Caco-2 (cell line): ENCODE results near the gene SPSB2. TPM values are rescaled to one million over a fixed set of nuclear protein-coding genes. Genes with fewer than 3 reads are reported as not detected.

ENCODE experiments used
- BruUV-seq: library from RNA; stranded (reverse); fragments of 400-500 nt; replicated peaks from 2 replicates; lab custom pipeline; 2021; lab: Mats Ljungman, UMichigan
- CTCF ChIA-PET: fragments of 300-600 bp; sonication (Branson Sonifier 250); formaldehyde crosslinking; loops from one replicate; lab custom pipeline; 2022; ENCODE audit warnings: antibody characterized with exemption; lab: Charles Lee
- POLR2A ChIA-PET: fragments of 300-600 bp; sonication (Branson Sonifier 250); formaldehyde crosslinking; loops from one replicate; lab custom pipeline; 2022; ENCODE audit warnings: antibody characterized with exemption; lab: Charles Lee
- DNase-seq, 2 experiments: peaks; one replicate each; pipeline versions ENCODE4 v3.0.0 to v3.0.0-alpha.2; 2020 to 2022
- H3K27me3 ChIP-seq: replicated peaks from 2 replicates; pipeline ENCODE4 v1.6.0; 2011; ENCODE audit warnings: low read length; ENCODE audit not compliant: control insufficient read depth, insufficient read depth
- H3K36me3 ChIP-seq: 2 replicates; pipeline ENCODE4 v1.5.1; 2011; ENCODE audit warnings: low read length; ENCODE audit not compliant: control insufficient read depth, insufficient read depth
- H3K4me1 ChIP-seq: fragments of 250-450 bp; sonication (Bioruptor Pico); 2 replicates; pipeline ENCODE4 v1.5.1; 2020; ENCODE audit warnings: mild to moderate bottlenecking
- H3K4me3 ChIP-seq: 2 replicates; pipeline ENCODE4 v1.5.1; 2011; ENCODE audit warnings: low read depth, mild to moderate bottlenecking, control low read depth, low read length
- H3K9me3 ChIP-seq: fragments of 250-450 bp; sonication (Bioruptor Pico); 2 replicates; pipeline ENCODE4 v1.5.1; 2020; ENCODE audit warnings: mild to moderate bottlenecking, moderate library complexity
- H3K27ac Mint-ChIP-seq: one replicate; pipeline ENCODE4 v1.8.0; 2022; ENCODE audit warnings: mixed read lengths; ENCODE audit not compliant: unreplicated experiment
- H3K27me3 Mint-ChIP-seq: one replicate; pipeline ENCODE4 v1.8.0; 2022; ENCODE audit warnings: mixed read lengths; ENCODE audit not compliant: insufficient read depth, unreplicated experiment
- H3K36me3 Mint-ChIP-seq: one replicate; pipeline ENCODE4 v1.8.0; 2022; ENCODE audit warnings: mild to moderate bottlenecking, mixed read lengths; ENCODE audit not compliant: insufficient read depth, unreplicated experiment
- H3K4me1 Mint-ChIP-seq: one replicate; pipeline ENCODE4 v1.8.0; 2022; ENCODE audit warnings: low read depth, mixed read lengths; ENCODE audit not compliant: unreplicated experiment
- H3K4me3 Mint-ChIP-seq: one replicate; pipeline ENCODE4 v1.8.0; 2022; ENCODE audit warnings: mild to moderate bottlenecking, moderate library complexity, mixed read lengths; ENCODE audit not compliant: unreplicated experiment
- H3K9me3 Mint-ChIP-seq: one replicate; pipeline ENCODE4 v1.8.0; 2022; ENCODE audit warnings: mixed read lengths; ENCODE audit not compliant: unreplicated experiment
- intact Hi-C: fragments of 100-400 bp; cut with micrococcal nuclease; formaldehyde crosslinking; loops from one replicate; pipeline ENCODE4 v1.10.0; 2022; ENCODE audit not compliant: unreplicated experiment
- total RNA-seq: library from RNA; stranded (reverse); gene quantifications from 2 replicates; pipeline ENCODE4 v1.2.3, GENCODE V29; 2022
- TF ChIP-seq, protein P1 (sequence below), 2 experiments: fragments of 200-600 bp in 1 of 2; IDR thresholded peaks; 1 replicate in 1 of 2; 2 replicates in 1 of 2; pipeline versions ENCODE4 v1.5.1 to v1.8.0; 2011 to 2022; ENCODE audit warnings: antibody characterized with exemption in 1 of 2, control low read depth in 1 of 2, inconsistent platforms in 1 of 2, low read depth in 1 of 2, low read length in 1 of 2, mild to moderate bottlenecking in 1 of 2, moderate library complexity in 1 of 2; ENCODE audit not compliant: insufficient read depth in 1 of 2, severe bottlenecking in 1 of 2, unreplicated experiment in 1 of 2

SPSB2 gene
- total RNA-seq, 1 experiment from 2014 or later, result 23.7 TPM

DNA sequence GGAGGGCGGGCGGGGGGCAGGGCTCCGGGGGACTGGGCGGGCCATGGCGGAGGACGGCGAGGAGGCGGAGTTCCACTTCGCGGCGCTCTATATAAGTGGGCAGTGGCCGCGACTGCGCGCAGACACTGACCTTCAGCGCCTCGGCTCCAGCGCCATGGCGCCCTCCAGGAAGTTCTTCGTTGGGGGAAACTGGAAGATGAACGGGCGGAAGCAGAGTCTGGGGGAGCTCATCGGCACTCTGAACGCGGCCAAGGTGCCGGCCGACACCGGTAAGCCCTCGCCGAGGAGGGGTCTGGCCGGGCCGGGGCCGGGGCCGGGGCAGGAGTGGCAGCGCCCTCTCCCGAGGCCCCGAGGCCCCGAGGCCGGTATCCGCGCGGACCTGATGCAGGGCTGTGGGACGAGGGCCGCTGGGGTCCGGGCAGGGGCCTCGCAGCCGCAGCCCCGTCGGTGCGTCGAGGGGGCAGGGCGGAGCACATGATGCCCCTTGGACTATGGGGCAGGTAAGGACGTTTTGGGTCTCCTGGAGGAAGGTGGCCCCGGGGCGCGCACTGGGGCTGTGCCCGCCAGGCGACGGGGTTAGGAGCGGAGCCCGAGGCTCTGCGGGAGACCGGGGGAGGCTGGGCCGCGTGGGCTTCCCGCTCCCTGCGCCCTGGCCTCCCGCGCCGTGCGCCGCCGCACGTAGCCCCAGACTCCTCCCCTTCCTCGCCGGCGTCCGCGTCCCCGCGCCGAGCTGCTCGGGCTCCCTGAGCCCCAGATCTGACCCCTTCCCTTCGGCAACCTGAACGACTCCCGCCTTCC lies 5.5 kb downstream of the SPSB2 start, which contains the start of gene TPI1:
Gene TPI1, plus strand, starts transcription at position 119 of the 798 bp plus-strand sequence. Its CDS starts 36 bp downstream, at position 155.
- intact Hi-C loops, result loop anchor here (2.0 kb wide), 2 partner anchors 57 to 75 kb away; partner anchors contain the start of gene RNU7-1
- ChIA-PET POLR2A (interaction anchor here (0.7 to 5.4 kb wide), 9 partner anchors 15 to 178 kb away, joined by 3 to 102 read pairs (median 5); partner anchors contain the start of genes CDCA3, COPS7A, RNU7-1 and USP5), CTCF (interaction anchor here (0.5 to 4.2 kb wide), 9 partner anchors 15 to 525 kb away, joined by 3 to 68 read pairs (median 5); partner anchors contain the start of genes ATN1, CDCA3, TNFRSF1A and USP5)
- Mint-ChIP-seq H3K27ac (peak within 1 kb of the TSS; percentile 94), H3K4me1 (peaks cover 47% of the 10 kb centered on the region), H3K9me3 (no peaks in the 10 kb centered on the region), H3K27me3 (no peaks in the 10 kb centered on the region), H3K4me3 (peak within 1 kb of the TSS; percentile 95), H3K36me3 (peaks cover 99% of the 10 kb centered on the region)
- Histone ChIP-seq H3K4me1 (peaks cover 31% of the 10 kb centered on the region), H3K27me3 (no peaks in the 10 kb centered on the region), H3K9me3 (no peaks in the 10 kb centered on the region), H3K36me3 (peaks cover 18% of the 10 kb centered on the region), H3K4me3 (peak within 1 kb of the TSS; percentile 97)
- TF ChIP-seq, protein P1, sequence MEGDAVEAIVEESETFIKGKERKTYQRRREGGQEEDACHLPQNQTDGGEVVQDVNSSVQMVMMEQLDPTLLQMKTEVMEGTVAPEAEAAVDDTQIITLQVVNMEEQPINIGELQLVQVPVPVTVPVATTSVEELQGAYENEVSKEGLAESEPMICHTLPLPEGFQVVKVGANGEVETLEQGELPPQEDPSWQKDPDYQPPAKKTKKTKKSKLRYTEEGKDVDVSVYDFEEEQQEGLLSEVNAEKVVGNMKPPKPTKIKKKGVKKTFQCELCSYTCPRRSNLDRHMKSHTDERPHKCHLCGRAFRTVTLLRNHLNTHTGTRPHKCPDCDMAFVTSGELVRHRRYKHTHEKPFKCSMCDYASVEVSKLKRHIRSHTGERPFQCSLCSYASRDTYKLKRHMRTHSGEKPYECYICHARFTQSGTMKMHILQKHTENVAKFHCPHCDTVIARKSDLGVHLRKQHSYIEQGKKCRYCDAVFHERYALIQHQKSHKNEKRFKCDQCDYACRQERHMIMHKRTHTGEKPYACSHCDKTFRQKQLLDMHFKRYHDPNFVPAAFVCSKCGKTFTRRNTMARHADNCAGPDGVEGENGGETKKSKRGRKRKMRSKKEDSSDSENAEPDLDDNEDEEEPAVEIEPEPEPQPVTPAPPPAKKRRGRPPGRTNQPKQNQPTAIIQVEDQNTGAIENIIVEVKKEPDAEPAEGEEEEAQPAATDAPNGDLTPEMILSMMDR (IDR thresholded peaks at IDR 0.05; ENCODE audit: insufficient read depth in 1 of 2, low read depth in 1 of 2, low read length in 1 of 2, severe bottlenecking in 1 of 2, unreplicated experiment in 1 of 2), result no peak
- DNase-seq, result peak; percentile 88 to 92
- BruUV-seq, result no TSS peak

DNA sequence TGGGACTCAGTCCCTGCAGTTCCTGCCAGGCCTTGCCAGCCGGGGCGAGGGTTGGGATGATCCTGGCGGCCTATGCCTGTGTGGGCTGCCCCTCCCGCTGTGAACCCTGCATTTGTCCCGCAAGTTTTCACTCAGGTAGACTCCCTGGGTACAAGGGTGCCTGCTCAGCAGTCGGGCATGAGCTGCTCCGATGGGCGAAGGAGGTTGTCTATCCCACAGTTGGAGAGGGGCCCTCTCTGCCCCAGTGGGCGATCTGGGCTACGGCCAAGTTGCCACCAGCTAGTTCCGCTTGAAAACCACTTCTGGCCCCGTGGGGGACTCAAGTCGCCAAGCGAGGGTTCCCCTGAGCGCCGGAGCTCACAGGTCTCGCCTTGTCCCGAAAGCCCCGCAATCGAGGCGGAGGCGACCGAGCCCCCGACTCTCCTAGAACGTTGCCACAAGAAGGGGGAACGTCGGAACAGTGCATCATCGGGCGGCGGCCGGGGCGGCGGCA lies 6.1 kb downstream of the SPSB2 start:
- H3K27ac Mint-ChIP-seq, result peak overlapping the region; percentile 94
- H3K4me3 ChIP-seq, result peak overlapping the region; percentile 97
- no TSS peak for BruUV-seq
- H3K27me3 Mint-ChIP-seq, result no peaks in the 10 kb centered on the region
- DNase-seq, result no peak
- H3K4me3 Mint-ChIP-seq, result peak overlapping the region; percentile 95
- no peaks in the 10 kb centered on the region for H3K9me3 ChIP-seq
- H3K36me3 ChIP-seq, result peaks cover 18% of the 10 kb centered on the region
- TF ChIP-seq, protein P1 (IDR thresholded peaks at IDR 0.05; ENCODE audit: insufficient read depth in 1 of 2, low read depth in 1 of 2, low read length in 1 of 2, severe bottlenecking in 1 of 2, unreplicated experiment in 1 of 2), result no peak
- peaks cover 99% of the 10 kb centered on the region for H3K36me3 Mint-ChIP-seq
- intact Hi-C loops, result no loop called here
- H3K9me3 Mint-ChIP-seq, result no peaks in the 10 kb centered on the region
- no peaks in the 10 kb centered on the region for H3K27me3 ChIP-seq
- H3K4me1 ChIP-seq, result peaks cover 28% of the 10 kb centered on the region
- CTCF ChIA-PET, result interaction anchor here (0.5 to 4.2 kb wide), 6 partner anchors 15 to 525 kb away, joined by 3 to 68 read pairs (median 5); partner anchors contain the start of genes ATN1, TNFRSF1A, USP5 and ZNF384
- H3K4me1 Mint-ChIP-seq, result peaks cover 43% of the 10 kb centered on the region
- POLR2A ChIA-PET, result interaction anchor here (0.6 to 5.4 kb wide), 7 partner anchors 14 to 569 kb away, joined by 3 to 102 read pairs (median 3); partner anchors contain the start of genes CDCA3, COPS7A, RNU7-1 and USP5
